SH-SY5Y (cell line): Measurements from ENCODE around the gene TNS3.

Experiments used
- GATA2 ChIP-seq: IDR thresholded peaks from 2 replicates; pipeline ENCODE4 v1.6.1; 2011; ENCODE audit warnings: mild to moderate bottlenecking, low read depth, low read length
- GATA3 ChIP-seq: IDR thresholded peaks from 2 replicates; pipeline ENCODE4 v1.6.1; 2011; ENCODE audit warnings: low read depth, mild to moderate bottlenecking, low read length, moderate library complexity

The TNS3 gene

GRCh38 chr7:47345857-47346298, 236.0 kb downstream of the TNS3 start:
- TF ChIP-seq GATA2 (no peak), GATA3 (no peak)

DNA sequence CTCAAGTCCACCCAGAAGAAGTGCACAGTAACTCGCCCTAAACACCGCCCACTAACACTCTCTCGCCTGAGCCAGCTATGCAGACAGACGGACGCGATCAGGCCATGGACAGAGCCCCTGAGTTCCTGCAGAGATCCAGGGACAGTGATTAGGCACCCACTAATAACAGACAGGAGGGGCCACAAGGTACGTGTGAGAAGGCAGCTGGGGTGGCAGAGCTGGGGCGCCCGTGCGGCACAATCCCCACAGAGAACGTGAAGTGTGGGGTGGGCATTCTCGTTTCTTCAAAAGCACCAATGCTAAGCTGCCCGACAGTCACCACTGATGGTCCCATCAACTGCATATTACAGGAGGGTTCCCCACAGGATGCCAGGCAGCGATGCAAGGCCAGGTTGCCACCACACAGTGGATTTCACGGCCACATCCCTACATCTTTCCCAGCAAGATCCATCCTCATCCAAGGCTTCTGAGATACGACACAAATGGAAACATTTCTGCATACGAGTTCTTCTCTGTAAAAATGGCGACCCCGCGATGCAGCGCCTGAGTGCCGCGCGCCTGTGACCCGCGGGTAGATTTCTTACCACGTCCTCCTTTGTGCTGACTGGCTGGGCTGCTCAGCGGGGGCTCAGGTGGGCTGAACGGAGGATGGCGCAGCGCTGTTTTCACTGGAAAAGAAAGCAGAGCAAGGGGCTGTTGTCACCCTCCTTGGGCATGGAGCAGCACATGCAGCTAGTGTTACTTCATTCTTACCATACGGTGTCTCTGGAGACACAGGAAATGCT, 237.5 kb downstream of the TNS3 start:
- TF ChIP-seq GATA2 (no peak), GATA3 (no peak)

GRCh38 chr7:47343061-47343455, 238.9 kb downstream of the TNS3 start:
- TF ChIP-seq GATA2: no peak
- no peak for TF ChIP-seq GATA3

DNA sequence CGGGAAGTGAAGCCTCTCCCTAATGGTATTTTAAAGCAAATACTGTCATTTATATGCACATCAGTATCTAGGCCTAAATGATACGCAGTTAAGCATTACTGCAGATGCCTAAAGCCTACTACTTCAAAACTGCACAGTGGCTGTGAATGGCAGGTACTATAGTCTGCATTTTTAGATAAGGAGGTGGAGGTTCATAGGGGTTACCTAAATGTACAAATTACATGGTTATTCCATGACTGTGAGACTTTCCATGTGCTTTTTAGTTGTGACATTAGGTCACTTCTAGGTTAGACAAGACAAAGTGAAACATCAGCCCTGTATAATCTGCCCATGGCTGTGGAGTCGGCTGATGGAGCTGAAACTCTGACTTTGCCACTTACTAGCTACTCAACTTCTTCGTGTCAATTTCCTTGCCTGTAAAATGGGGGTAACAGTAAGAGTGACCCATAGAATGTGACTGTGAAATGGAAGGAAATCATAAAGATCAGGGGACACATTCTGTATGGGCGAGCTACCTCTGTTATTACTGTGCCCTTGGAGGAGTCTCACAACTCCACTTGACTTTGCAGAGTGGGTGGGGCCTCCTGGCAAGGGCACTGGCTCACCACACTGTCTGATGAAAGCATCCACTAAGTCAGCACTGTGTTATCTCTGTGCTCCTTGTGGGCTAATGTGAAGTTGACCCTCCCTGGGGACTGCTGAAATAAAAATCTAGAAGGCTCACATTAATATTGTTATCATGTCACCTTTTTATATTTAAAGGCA, 239.4 kb downstream of the TNS3 start:
- TF ChIP-seq GATA3 (no peak), GATA2 (no peak)

GRCh38 chr7:47340517-47340916, 241.4 kb downstream of the TNS3 start:
- TF ChIP-seq GATA3 (no peak), GATA2 (no peak)

- TF ChIP-seq GATA2: no peak
- no peak for TF ChIP-seq GATA3
These were observed 243.9 kb downstream of the TNS3 start for GRCh38 chr7:47338026-47338425.

GRCh38 chr7:47337531-47337930, 244.4 kb downstream of the TNS3 start:
- TF ChIP-seq GATA3: no peak
- TF ChIP-seq GATA2: no peak

- TF ChIP-seq GATA3 (no peak), GATA2 (no peak)
These were observed 245.2 kb downstream of the TNS3 start for GRCh38 chr7:47336472-47337425.

- no peak for TF ChIP-seq GATA2
- no peak for TF ChIP-seq GATA3
These were observed 246.1 kb downstream of the TNS3 start for GRCh38 chr7:47335557-47336471.

GRCh38 chr7:47335071-47335470, 246.8 kb downstream of the TNS3 start:
- TF ChIP-seq GATA3: no peak
- no peak for TF ChIP-seq GATA2

- TF ChIP-seq GATA2: no peak
- no peak for TF ChIP-seq GATA3
These were observed 248.0 kb downstream of the TNS3 start for GRCh38 chr7:47333959-47334358.

DNA sequence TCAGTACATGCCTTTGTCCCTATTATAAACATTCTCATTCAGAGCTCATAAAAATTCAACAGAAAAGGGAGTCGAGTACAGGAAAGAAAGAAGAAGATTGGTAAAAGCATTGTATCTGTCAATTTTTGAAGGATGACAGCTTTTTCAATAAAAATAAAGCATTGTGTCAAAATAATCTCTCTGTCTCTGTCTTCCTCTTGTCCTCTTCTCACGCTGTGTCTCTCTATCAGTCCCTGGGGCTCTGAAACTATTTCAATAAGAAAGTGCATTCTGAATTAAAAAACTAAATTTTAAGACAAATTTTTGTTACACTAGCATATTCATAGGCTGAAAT, 248.4 kb downstream of the TNS3 start:
- TF ChIP-seq GATA2 (no peak), GATA3 (no peak)
